ENCODE data around the gene LAMC2. TPM values are rescaled to one million over a fixed set of nuclear protein-coding genes. Genes with fewer than 3 reads are reported as not detected.
"Not testable (repeated sequence)": the region's sequence is repeated elsewhere in the genome, so short reads cannot be mapped to it uniquely, and the experiment has no call there.

The LAMC2 gene
- total RNA-seq, 2 experiments from 2014 or later = not detected

DNA sequence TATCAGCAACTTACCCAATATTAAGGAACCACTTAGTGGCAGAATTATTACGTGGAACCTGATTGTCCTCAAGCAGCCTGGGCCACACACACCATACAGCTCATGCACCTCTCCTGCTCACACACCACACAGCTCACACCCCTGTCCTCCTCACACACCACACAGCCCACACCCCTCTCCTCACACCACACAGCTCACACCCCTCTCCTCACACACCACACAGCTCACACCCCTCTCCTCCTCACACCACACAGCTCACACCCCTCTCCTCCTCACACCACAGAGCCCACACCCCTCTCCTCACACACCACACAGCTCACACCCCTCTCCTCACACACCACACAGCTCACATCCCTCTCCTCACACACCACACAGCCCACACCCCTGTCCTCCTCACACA is 36.8 kb upstream of the LAMC2 start:
- Mint-ChIP-seq H3K36me3 (ENCODE audit: low read depth) (no peaks in the 10 kb centered on the region), H3K27me3 (no peaks in the 10 kb centered on the region), H3K9me3 (no peaks in the 10 kb centered on the region), H3K4me3 (no peak overlapping the region), H3K4me1 (ENCODE audit: low read depth) (no peaks in the 10 kb centered on the region), H3K27ac (no peak overlapping the region)
- TF ChIP-seq, protein P1, sequence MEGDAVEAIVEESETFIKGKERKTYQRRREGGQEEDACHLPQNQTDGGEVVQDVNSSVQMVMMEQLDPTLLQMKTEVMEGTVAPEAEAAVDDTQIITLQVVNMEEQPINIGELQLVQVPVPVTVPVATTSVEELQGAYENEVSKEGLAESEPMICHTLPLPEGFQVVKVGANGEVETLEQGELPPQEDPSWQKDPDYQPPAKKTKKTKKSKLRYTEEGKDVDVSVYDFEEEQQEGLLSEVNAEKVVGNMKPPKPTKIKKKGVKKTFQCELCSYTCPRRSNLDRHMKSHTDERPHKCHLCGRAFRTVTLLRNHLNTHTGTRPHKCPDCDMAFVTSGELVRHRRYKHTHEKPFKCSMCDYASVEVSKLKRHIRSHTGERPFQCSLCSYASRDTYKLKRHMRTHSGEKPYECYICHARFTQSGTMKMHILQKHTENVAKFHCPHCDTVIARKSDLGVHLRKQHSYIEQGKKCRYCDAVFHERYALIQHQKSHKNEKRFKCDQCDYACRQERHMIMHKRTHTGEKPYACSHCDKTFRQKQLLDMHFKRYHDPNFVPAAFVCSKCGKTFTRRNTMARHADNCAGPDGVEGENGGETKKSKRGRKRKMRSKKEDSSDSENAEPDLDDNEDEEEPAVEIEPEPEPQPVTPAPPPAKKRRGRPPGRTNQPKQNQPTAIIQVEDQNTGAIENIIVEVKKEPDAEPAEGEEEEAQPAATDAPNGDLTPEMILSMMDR (IDR thresholded peaks at IDR 0.05) = no peak
- no peak for DNase-seq
- intact Hi-C loops (cut with micrococcal nuclease) = no loop called here
- CTCF ChIA-PET = no interaction called here
- ATAC-seq = no peak
- POLR2A ChIA-PET = no interaction called here

DNA sequence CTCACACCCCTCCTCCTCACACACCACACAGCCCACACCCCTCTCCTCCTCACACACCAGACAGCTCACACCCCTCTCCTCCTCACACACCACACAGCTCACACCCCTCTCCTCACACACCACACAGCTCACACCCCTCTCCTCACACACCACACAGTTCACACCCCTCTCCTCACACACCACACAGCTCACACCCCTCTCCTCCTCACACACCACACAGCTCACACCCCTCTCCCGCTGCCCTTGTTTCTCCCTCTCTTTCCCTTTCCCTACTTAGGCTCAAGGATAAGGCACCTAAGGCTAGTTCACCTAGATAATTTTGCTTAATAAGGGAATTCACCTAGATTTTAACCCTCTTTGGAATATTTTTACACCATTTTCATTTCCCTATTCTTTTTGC is 36.0 kb upstream of the LAMC2 start:
- POLR2A ChIA-PET; DNase-seq; H3K4me1 Mint-ChIP-seq (ENCODE audit: low read depth); CTCF ChIA-PET; ATAC-seq; intact Hi-C loops (cut with micrococcal nuclease); H3K4me3 Mint-ChIP-seq; H3K9me3 Mint-ChIP-seq; H3K27ac Mint-ChIP-seq; H3K36me3 Mint-ChIP-seq (ENCODE audit: low read depth); H3K27me3 Mint-ChIP-seq: not testable (repeated sequence)

DNA sequence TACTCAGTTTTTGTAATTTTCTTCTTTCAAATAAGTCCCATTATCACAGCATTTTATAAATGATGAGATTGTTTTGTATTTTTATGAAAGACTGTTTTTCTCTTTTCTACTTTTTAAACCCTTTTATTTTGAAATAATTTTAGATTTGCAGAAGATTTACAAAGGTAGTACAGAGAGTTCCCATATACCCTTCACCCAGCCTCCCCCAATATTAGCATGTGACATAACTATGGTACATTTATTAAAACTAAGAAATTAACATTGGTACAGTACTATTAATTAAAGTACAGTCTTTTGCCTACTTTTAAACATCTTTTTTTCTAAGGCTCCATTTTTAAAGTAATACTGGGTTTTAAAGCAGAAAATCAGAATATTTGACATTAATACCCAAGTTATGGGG is 35.6 kb upstream of the LAMC2 start:
- no peak overlapping the region for H3K27ac Mint-ChIP-seq
- ATAC-seq (no peak), DNase-seq (no peak)
- TF ChIP-seq, protein P1 (IDR thresholded peaks at IDR 0.05) = no peak
- H3K4me3 Mint-ChIP-seq = no peak overlapping the region
- H3K36me3 Mint-ChIP-seq (ENCODE audit: low read depth) = no peaks in the 10 kb centered on the region
- ChIA-PET POLR2A (no interaction called here), CTCF (no interaction called here)
- no peaks in the 10 kb centered on the region for H3K4me1 Mint-ChIP-seq (ENCODE audit: low read depth)
- intact Hi-C loops (cut with micrococcal nuclease) = no loop called here
- peaks cover 2% of the 10 kb centered on the region for H3K27me3 Mint-ChIP-seq
- no peaks in the 10 kb centered on the region for H3K9me3 Mint-ChIP-seq

DNA sequence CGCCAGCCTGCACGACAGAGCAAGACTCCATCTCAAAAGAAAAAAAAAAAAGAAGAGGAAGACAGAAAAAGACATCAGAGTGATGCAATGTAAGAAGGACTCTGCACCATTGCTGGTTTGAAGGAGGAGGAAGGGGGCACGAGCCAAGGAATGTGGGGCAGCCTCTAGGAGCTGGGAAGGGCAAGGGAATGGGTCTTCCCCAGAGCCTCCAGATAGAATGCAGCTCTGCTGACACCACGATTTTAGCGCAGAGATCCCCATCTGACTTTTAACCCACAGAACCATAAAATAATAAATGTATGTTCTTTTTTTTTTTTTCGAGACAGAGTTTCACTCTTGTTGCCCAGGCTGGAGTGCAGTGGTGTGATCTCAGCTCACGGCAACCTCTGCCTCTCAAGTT is 33.9 kb upstream of the LAMC2 start:
- Mint-ChIP-seq H3K4me3 (no peak overlapping the region), H3K27me3 (peaks cover 5% of the 10 kb centered on the region), H3K9me3 (no peaks in the 10 kb centered on the region), H3K4me1 (ENCODE audit: low read depth) (no peaks in the 10 kb centered on the region), H3K36me3 (ENCODE audit: low read depth) (no peaks in the 10 kb centered on the region), H3K27ac (no peak overlapping the region)
- POLR2A ChIA-PET = no interaction called here
- DNase-seq = no peak
- TF ChIP-seq, protein P1 (IDR thresholded peaks at IDR 0.05) = no peak
- no peak for ATAC-seq
- intact Hi-C loops (cut with micrococcal nuclease) = no loop called here
- CTCF ChIA-PET = no interaction called here

DNA sequence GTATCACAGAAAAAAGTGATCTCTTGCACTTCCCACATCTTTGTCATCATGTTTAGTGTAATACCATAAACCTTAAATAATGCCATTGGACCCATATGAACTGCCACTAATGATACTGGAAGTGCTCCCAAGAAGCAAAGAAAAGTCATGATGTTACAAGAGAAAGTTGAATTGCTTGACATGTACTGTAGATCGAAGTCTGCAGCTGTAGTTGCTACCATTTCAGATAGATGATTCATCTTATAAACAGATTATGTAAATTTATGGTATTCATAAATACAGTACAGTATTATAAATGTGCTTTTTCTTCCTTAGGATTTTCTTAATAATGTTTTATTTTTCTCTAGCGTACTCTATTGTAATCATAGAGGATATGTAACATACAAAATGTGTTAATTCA is 30.1 kb upstream of the LAMC2 start:
- no peak for ATAC-seq
- H3K27me3 Mint-ChIP-seq = peaks cover 8% of the 10 kb centered on the region
- H3K36me3 Mint-ChIP-seq (ENCODE audit: low read depth) = no peaks in the 10 kb centered on the region
- DNase-seq = no peak
- TF ChIP-seq, protein P1 (IDR thresholded peaks at IDR 0.05) = no peak
- ChIA-PET POLR2A (no interaction called here), CTCF (no interaction called here)
- H3K4me3 Mint-ChIP-seq = no peak overlapping the region
- intact Hi-C loops (cut with micrococcal nuclease) = no loop called here
- H3K27ac Mint-ChIP-seq = no peak overlapping the region
- no peaks in the 10 kb centered on the region for H3K4me1 Mint-ChIP-seq (ENCODE audit: low read depth)
- no peaks in the 10 kb centered on the region for H3K9me3 Mint-ChIP-seq

DNA sequence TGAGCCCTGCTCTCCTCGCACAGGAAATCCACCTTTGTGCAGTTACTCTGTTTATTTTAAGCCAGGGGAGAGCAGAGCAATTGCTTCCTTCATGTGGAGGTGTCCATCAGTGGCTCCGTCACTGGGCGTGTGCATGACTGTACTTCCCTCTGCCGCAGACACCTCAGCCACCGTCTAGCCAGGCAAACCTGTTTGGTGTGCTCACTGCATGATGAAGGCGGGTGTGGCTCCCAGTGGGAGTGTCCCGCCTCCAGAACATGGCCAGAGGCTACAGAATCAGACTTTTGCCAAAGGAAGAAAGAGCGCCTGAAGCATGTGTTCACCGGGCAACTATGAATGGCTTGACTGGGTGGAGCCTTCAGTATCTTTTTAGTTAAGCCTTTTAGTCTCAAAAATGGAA is 26.1 kb upstream of the LAMC2 start:
- H3K27ac Mint-ChIP-seq = no peak overlapping the region

More for the DNA sequence above, 26.1 kb upstream of the LAMC2 start:
- ChIA-PET CTCF (no interaction called here), POLR2A (no interaction called here)
- Mint-ChIP-seq H3K36me3 (ENCODE audit: low read depth) (no peaks in the 10 kb centered on the region), H3K27me3 (peaks cover 6% of the 10 kb centered on the region), H3K4me3 (no peak overlapping the region), H3K9me3 (no peaks in the 10 kb centered on the region), H3K4me1 (ENCODE audit: low read depth) (no peaks in the 10 kb centered on the region)
- DNase-seq (no peak), ATAC-seq (no peak)
- TF ChIP-seq, protein P1 (IDR thresholded peaks at IDR 0.05) = no peak
- intact Hi-C loops (cut with micrococcal nuclease) = no loop called here
